Adipocyte (in vitro differentiated cells): ENCODE data around the gene IGBP1.
"Not testable (repeated sequence)": the region's sequence is repeated elsewhere in the genome, so short reads cannot be mapped to it uniquely, and the experiment has no call there.

ENCODE experiments used
- DNase-seq: peaks from one replicate; pipeline ENCODE4 v3.0.0-alpha.2; 2015; ENCODE audit warnings: low read depth
- H3K27me3 ChIP-seq: replicated peaks from 2 replicates; pipeline ENCODE4 v1.7.0; 2013; ENCODE audit warnings: mild to moderate bottlenecking, low read length, moderate library complexity; ENCODE audit not compliant: control insufficient read depth, insufficient read depth
- H3K36me3 ChIP-seq: 2 replicates; pipeline ENCODE4 v1.7.0; 2013; ENCODE audit warnings: low read length, mild to moderate bottlenecking, moderate library complexity; ENCODE audit not compliant: control insufficient read depth, insufficient read depth, severe bottlenecking
- H3K4me1 ChIP-seq: 2 replicates; pipeline ENCODE4 v1.7.0; 2013; ENCODE audit warnings: mild to moderate bottlenecking, low read length, moderate library complexity; ENCODE audit not compliant: control insufficient read depth, insufficient read depth
- H3K4me3 ChIP-seq: 2 replicates; pipeline ENCODE4 v1.7.0; 2013; ENCODE audit warnings: mild to moderate bottlenecking, low read length, moderate library complexity
- H3K9ac ChIP-seq: 2 replicates; pipeline ENCODE4 v1.7.0; 2013; ENCODE audit warnings: mild to moderate bottlenecking, low read length, moderate library complexity
- H3K9me3 ChIP-seq: 2 replicates; pipeline ENCODE4 v1.7.0; 2013; ENCODE audit warnings: mild to moderate bottlenecking, low read length, moderate library complexity; ENCODE audit not compliant: control insufficient read depth

The IGBP1 gene

GRCh38 chrX:70123014-70123413, 10.2 kb upstream of the IGBP1 start:
- H3K9ac ChIP-seq, DNase-seq, H3K4me1 ChIP-seq, H3K36me3 ChIP-seq, H3K4me3 ChIP-seq, H3K27me3 ChIP-seq, H3K9me3 ChIP-seq: not testable (repeated sequence)

- Histone ChIP-seq H3K36me3 (no peaks in the 10 kb centered on the region), H3K27me3 (peaks cover 6% of the 10 kb centered on the region), H3K4me3 (no peak overlapping the region), H3K4me1 (peaks cover 4% of the 10 kb centered on the region), H3K9ac (no peak overlapping the region), H3K9me3 (peaks cover 5% of the 10 kb centered on the region)
- no peak for DNase-seq
These were observed 8.6 kb upstream of the IGBP1 start for GRCh38 chrX:70124678-70125077.

GRCh38 chrX:70128071-70128470, 5.2 kb upstream of the IGBP1 start:
- Histone ChIP-seq H3K9me3 (no peaks in the 10 kb centered on the region), H3K9ac (no peak overlapping the region), H3K27me3 (peaks cover 6% of the 10 kb centered on the region), H3K4me3 (no peak overlapping the region), H3K4me1 (peaks cover 4% of the 10 kb centered on the region), H3K36me3 (no peaks in the 10 kb centered on the region)
- no peak for DNase-seq

- H3K4me3 ChIP-seq = no peak overlapping the region
These were observed 3.4 kb upstream of the IGBP1 start for GRCh38 chrX:70129816-70130215.

GRCh38 chrX:70132224-70132623, 1.0 kb upstream of the IGBP1 start:
- Histone ChIP-seq H3K27me3 (peaks cover 6% of the 10 kb centered on the region), H3K36me3 (peaks cover 5% of the 10 kb centered on the region), H3K4me1 (peaks cover 17% of the 10 kb centered on the region), H3K4me3 (no peak overlapping the region), H3K9ac (no peak overlapping the region), H3K9me3 (no peaks in the 10 kb centered on the region)
- DNase-seq = no peak

More at GRCh38 chrX:70129816-70130215, 3.4 kb upstream of the IGBP1 start:
- peaks cover 6% of the 10 kb centered on the region for H3K27me3 ChIP-seq
- DNase-seq = no peak
- peaks cover 9% of the 10 kb centered on the region for H3K4me1 ChIP-seq
- no peaks in the 10 kb centered on the region for H3K9me3 ChIP-seq
- no peaks in the 10 kb centered on the region for H3K36me3 ChIP-seq
- no peak overlapping the region for H3K9ac ChIP-seq

GRCh38 chrX:70132877-70133302, 357 bp upstream of the IGBP1 start:
- Histone ChIP-seq H3K9me3 (no peaks in the 10 kb centered on the region), H3K4me1 (peaks cover 17% of the 10 kb centered on the region), H3K36me3 (peaks cover 5% of the 10 kb centered on the region), H3K9ac (peak overlapping the region; percentile 86), H3K27me3 (peaks cover 6% of the 10 kb centered on the region), H3K4me3 (peak overlapping the region; percentile 89)
- no peak for DNase-seq

- DNase-seq = peak; percentile 52
- Histone ChIP-seq H3K4me3 (peak overlapping the region; percentile 89), H3K27me3 (peaks cover 3% of the 10 kb centered on the region), H3K36me3 (peaks cover 5% of the 10 kb centered on the region), H3K4me1 (peaks cover 13% of the 10 kb centered on the region), H3K9me3 (no peaks in the 10 kb centered on the region), H3K9ac (peak overlapping the region; percentile 86)
These were observed 850 bp downstream of the IGBP1 start for GRCh38 chrX:70134116-70134477.

- Histone ChIP-seq H3K4me3 (no peak overlapping the region), H3K4me1 (peaks cover 13% of the 10 kb centered on the region), H3K27me3 (no peaks in the 10 kb centered on the region), H3K36me3 (peaks cover 5% of the 10 kb centered on the region), H3K9me3 (no peaks in the 10 kb centered on the region), H3K9ac (no peak overlapping the region)
- no peak for DNase-seq
These were observed 5.4 kb downstream of the IGBP1 start for GRCh38 chrX:70138622-70139021.

GRCh38 chrX:70139736-70140135, 6.5 kb downstream of the IGBP1 start:
- H3K4me1 ChIP-seq = peaks cover 9% of the 10 kb centered on the region
- H3K36me3 ChIP-seq = peaks cover 5% of the 10 kb centered on the region
- H3K9me3 ChIP-seq = no peaks in the 10 kb centered on the region
- no peaks in the 10 kb centered on the region for H3K27me3 ChIP-seq
- no peak overlapping the region for H3K9ac ChIP-seq
- no peak for DNase-seq
- H3K4me3 ChIP-seq = no peak overlapping the region

- no peak overlapping the region for H3K4me3 ChIP-seq
- DNase-seq = no peak
- H3K4me1 ChIP-seq = no peaks in the 10 kb centered on the region
- no peaks in the 10 kb centered on the region for H3K9me3 ChIP-seq
- peaks cover under 1% of the 10 kb centered on the region for H3K36me3 ChIP-seq
- no peak overlapping the region for H3K9ac ChIP-seq
- H3K27me3 ChIP-seq = no peaks in the 10 kb centered on the region
These were observed 8.1 kb downstream of the IGBP1 start for GRCh38 chrX:70141373-70141772.

- Histone ChIP-seq H3K4me1 (peaks cover 41% of the 10 kb centered on the region), H3K9ac (no peak overlapping the region), H3K36me3 (peaks cover 18% of the 10 kb centered on the region), H3K9me3 (no peaks in the 10 kb centered on the region), H3K4me3 (no peak overlapping the region), H3K27me3 (peaks cover 11% of the 10 kb centered on the region)
- peak; percentile 39 for DNase-seq
These were observed 33.6 kb downstream of the IGBP1 start for GRCh38 chrX:70166601-70167590.
